SK-N-MC (cell line): ENCODE data around the gene SRGN.

Experiments used
- EZH2 ChIP-seq: fragments of 200-600 bp; sonication (generic); IDR thresholded peaks from one replicate; pipeline ENCODE4 v1.6.1; 2017; ENCODE audit warnings: antibody characterized with exemption
- FOXP2 ChIP-seq: optimal IDR thresholded peaks from 2 replicates; pipeline ENCODE3; 2011; ENCODE audit warnings: mild to moderate bottlenecking, moderate library complexity; ENCODE audit not compliant: insufficient read depth; ENCODE audit errors: extremely low read length, control extremely low read depth
- POLR2AphosphoS5 ChIP-seq: IDR thresholded peaks from 2 replicates; pipeline ENCODE4 v1.6.1; 2012; ENCODE audit warnings: mild to moderate bottlenecking, low read depth, low read length, borderline replicate concordance

DNA sequence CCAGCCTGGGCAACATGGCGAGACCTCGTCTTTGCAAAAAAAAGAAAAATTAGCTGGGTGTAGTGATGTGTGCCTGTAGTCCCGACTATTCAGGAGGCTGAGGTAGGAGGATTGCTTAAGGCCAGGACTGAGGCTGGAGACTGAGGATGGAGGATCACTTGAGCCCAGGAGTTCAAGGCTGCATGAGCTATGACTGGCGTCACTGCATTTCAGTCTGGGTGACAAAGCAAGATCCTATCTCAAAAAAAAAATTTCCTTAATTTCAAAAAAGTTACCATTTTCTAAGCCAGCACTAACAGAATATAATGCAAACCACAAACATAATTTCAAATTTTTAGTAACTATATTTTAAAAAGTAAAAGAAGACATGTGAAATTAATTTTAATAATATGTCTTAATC lies 13.4 kb upstream of the SRGN start:
- TF ChIP-seq POLR2AphosphoS5 (no peak), EZH2 (no peak), FOXP2 (no peak)
